CD4-positive, alpha-beta T cell treated with Interleukin-17A for 4 hours (primary cell): ENCODE results near the gene TRAPPC8.
"Not testable (repeated sequence)": the region's sequence is repeated elsewhere in the genome, so short reads cannot be mapped to it uniquely, and the experiment has no call there.

Experiments
- DNase-seq: peaks from one replicate; pipeline ENCODE4 v3.0.0-alpha.2; 2020; ENCODE audit warnings: mixed read lengths

Gene TRAPPC8

GRCh38 chr18:31943878-31944816 is 1.2 kb upstream of the TRAPPC8 start:
- no peak for DNase-seq

- no peak for DNase-seq
These were observed 483 bp downstream of the TRAPPC8 start for GRCh38 chr18:31942291-31942998.

GRCh38 chr18:31941010-31941809 is 1.7 kb downstream of the TRAPPC8 start:
- DNase-seq = no peak

- DNase-seq = not testable (repeated sequence)
These were observed 8.2 kb downstream of the TRAPPC8 start for GRCh38 chr18:31934773-31935172.

- no peak for DNase-seq
These were observed 11.1 kb downstream of the TRAPPC8 start for GRCh38 chr18:31931886-31932240.

GRCh38 chr18:31931163-31931885 is 11.6 kb downstream of the TRAPPC8 start:
- no peak for DNase-seq

- DNase-seq = no peak
These were observed 13.7 kb downstream of the TRAPPC8 start for GRCh38 chr18:31929273-31929672.

GRCh38 chr18:31926988-31927387 is 15.9 kb downstream of the TRAPPC8 start:
- DNase-seq = not testable (repeated sequence)

- no peak for DNase-seq
These were observed 22.7 kb downstream of the TRAPPC8 start for GRCh38 chr18:31920277-31920676.

- DNase-seq = not testable (repeated sequence)
These were observed 23.6 kb downstream of the TRAPPC8 start for GRCh38 chr18:31919366-31919765.

- no peak for DNase-seq
These were observed 24.2 kb downstream of the TRAPPC8 start for GRCh38 chr18:31918733-31919132.

GRCh38 chr18:31901063-31901462 is 41.9 kb downstream of the TRAPPC8 start:
- no peak for DNase-seq

GRCh38 chr18:31899771-31900170 is 43.2 kb downstream of the TRAPPC8 start:
- not testable (repeated sequence) for DNase-seq

GRCh38 chr18:31892936-31893335 is 50.0 kb downstream of the TRAPPC8 start:
- DNase-seq = no peak

GRCh38 chr18:31891566-31891965 is 51.4 kb downstream of the TRAPPC8 start:
- DNase-seq = no peak

GRCh38 chr18:31884020-31884419 is 58.9 kb downstream of the TRAPPC8 start:
- no peak for DNase-seq

- DNase-seq = no peak
These were observed 62.6 kb downstream of the TRAPPC8 start for GRCh38 chr18:31880186-31880898.

- no peak for DNase-seq
These were observed 64.6 kb downstream of the TRAPPC8 start for GRCh38 chr18:31878358-31878757.

GRCh38 chr18:31877900-31878299 is 65.0 kb downstream of the TRAPPC8 start:
- DNase-seq = no peak

- DNase-seq = no peak
These were observed 66.2 kb downstream of the TRAPPC8 start for GRCh38 chr18:31876707-31877106.

- DNase-seq = no peak
These were observed 67.6 kb downstream of the TRAPPC8 start for GRCh38 chr18:31875301-31875700.

GRCh38 chr18:31863103-31863502 is 79.8 kb downstream of the TRAPPC8 start:
- no peak for DNase-seq
